ENCODE results near the gene PPFIBP2.

DNA sequence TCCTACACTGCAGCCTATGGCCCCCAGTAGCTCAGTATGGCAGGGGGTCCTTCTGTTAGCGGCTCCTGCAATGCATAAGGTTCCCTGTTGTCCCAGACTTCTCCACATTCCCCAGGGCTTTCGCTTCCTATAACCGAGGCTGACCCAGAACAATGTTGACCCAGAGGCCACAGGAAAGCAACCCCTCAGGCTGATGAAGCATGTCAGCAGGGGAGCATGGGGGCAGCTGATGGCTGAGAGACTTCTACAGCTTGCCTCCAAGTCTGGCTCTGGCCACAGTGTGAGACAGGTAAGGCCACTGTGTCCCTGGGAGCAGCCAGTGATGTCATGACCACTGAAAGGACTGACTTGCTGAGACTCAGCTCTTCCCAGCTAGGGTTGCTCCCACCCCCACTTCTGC is 12.5 kb upstream of the PPFIBP2 start:
- TF ChIP-seq, protein P1, sequence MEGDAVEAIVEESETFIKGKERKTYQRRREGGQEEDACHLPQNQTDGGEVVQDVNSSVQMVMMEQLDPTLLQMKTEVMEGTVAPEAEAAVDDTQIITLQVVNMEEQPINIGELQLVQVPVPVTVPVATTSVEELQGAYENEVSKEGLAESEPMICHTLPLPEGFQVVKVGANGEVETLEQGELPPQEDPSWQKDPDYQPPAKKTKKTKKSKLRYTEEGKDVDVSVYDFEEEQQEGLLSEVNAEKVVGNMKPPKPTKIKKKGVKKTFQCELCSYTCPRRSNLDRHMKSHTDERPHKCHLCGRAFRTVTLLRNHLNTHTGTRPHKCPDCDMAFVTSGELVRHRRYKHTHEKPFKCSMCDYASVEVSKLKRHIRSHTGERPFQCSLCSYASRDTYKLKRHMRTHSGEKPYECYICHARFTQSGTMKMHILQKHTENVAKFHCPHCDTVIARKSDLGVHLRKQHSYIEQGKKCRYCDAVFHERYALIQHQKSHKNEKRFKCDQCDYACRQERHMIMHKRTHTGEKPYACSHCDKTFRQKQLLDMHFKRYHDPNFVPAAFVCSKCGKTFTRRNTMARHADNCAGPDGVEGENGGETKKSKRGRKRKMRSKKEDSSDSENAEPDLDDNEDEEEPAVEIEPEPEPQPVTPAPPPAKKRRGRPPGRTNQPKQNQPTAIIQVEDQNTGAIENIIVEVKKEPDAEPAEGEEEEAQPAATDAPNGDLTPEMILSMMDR (IDR thresholded peaks at IDR 0.05; ENCODE audit: low read length) = no peak
- TF ChIP-seq EZH2 (IDR thresholded peaks at IDR 0.05; ENCODE audit: borderline replicate concordance, low read length) = no peak
